H1 (cell line): ENCODE measurements around the gene FHIT. TPM values are rescaled to one million over a fixed set of nuclear protein-coding genes. Genes with fewer than 3 reads are reported as not detected.

ENCODE experiments used
- CTCF ChIA-PET: fragments of 300-600 bp; sonication (Branson Sonifier 250); formaldehyde crosslinking; loops from one replicate; lab custom pipeline; 2021; ENCODE audit not compliant: partially characterized antibody; lab: Charles Lee
- POLR2A ChIA-PET: fragments of 300-600 bp; sonication (Branson Sonifier 250); formaldehyde crosslinking; loops from one replicate; lab custom pipeline; 2021; ENCODE audit warnings: inconsistent platforms; ENCODE audit not compliant: partially characterized antibody; lab: Charles Lee
- DNase-seq, 2 experiments: peaks; one replicate each; pipeline versions ENCODE4 v3.0.0 to v3.0.0-alpha.2; 2010 to 2022; ENCODE audit warnings: low spot score in 2 of 2, low read depth in 1 of 2, mixed read lengths in 1 of 2
- FAIRE-seq: peaks from 2 replicates; lab custom pipeline; 2011; peaks lifted over from hg19 to GRCh38; lab: Jason Lieb, UNC
- H2AFZ ChIP-seq: 2 replicates; pipeline ENCODE4 v1.8.1; 2012; ENCODE audit warnings: low read length, inconsistent platforms
- H2AK5ac ChIP-seq: 2 replicates; pipeline ENCODE4 v1.6.1; 2013; ENCODE audit warnings: low read depth, low read length
- H2BK120ac ChIP-seq: replicated peaks from 2 replicates; pipeline ENCODE3; 2013; ENCODE audit warnings: low read depth, low read length, inconsistent platforms
- H2BK12ac ChIP-seq: 2 replicates; pipeline ENCODE4 v1.6.1; 2013; ENCODE audit warnings: low read depth, low read length
- H2BK15ac ChIP-seq: 2 replicates; pipeline ENCODE4 v1.6.1; 2013; ENCODE audit warnings: low read length
- H2BK20ac ChIP-seq: 2 replicates; pipeline ENCODE4 v1.6.1; 2013; ENCODE audit warnings: low read length
- H2BK5ac ChIP-seq: 2 replicates; pipeline ENCODE4 v1.6.1; 2013; ENCODE audit warnings: low read depth, low read length
- H3K14ac ChIP-seq: 2 replicates; pipeline ENCODE4 v1.6.1; 2013; ENCODE audit warnings: inconsistent platforms; ENCODE audit not compliant: insufficient read length
- H3K18ac ChIP-seq: 2 replicates; pipeline ENCODE4 v1.6.1; 2013; ENCODE audit warnings: low read length; ENCODE audit errors: extremely low read depth
- H3K23ac ChIP-seq: 2 replicates; pipeline ENCODE4 v1.6.1; 2013; ENCODE audit warnings: inconsistent platforms; ENCODE audit not compliant: insufficient read length
- H3K23me2 ChIP-seq: 2 replicates; pipeline ENCODE4 v1.6.1; 2013; ENCODE audit warnings: low read depth, low read length
- H3K27ac ChIP-seq: 2 replicates; pipeline ENCODE4 v1.6.1; 2011; ENCODE audit warnings: low read depth, low read length, inconsistent platforms
- H3K27me3 ChIP-seq, 4 experiments: replicated peaks in 1 of 4; 1 replicate in 1 of 4; 2 replicates in 3 of 4; pipeline versions ENCODE4 v1.6.1 to v1.8.1; 2011 to 2013; ENCODE audit warnings: low read length in 3 of 4, mild to moderate bottlenecking in 3 of 4, inconsistent platforms in 2 of 4, mixed read lengths in 2 of 4, moderate library complexity in 1 of 4; ENCODE audit not compliant: control insufficient read depth in 3 of 4, insufficient read depth in 3 of 4; ENCODE audit errors: extremely low read depth in 1 of 4
- H3K36me3 ChIP-seq, 4 experiments: 2 replicates each; pipeline versions ENCODE4 v1.6.1 to v1.8.1; 2011 to 2013; ENCODE audit warnings: mild to moderate bottlenecking in 4 of 4, low read length in 3 of 4, moderate library complexity in 2 of 4, control low read depth in 1 of 4, inconsistent platforms in 1 of 4; ENCODE audit not compliant: insufficient read depth in 4 of 4, control insufficient read depth in 2 of 4
- H3K4ac ChIP-seq: replicated peaks from 2 replicates; pipeline ENCODE3; 2013; ENCODE audit warnings: low read length, low read depth, mixed read lengths, inconsistent platforms; ENCODE audit not compliant: insufficient read length
- H3K4me1 ChIP-seq, 4 experiments: replicated peaks in 1 of 4; 1 replicate in 1 of 4; 2 replicates in 3 of 4; pipeline versions ENCODE4 v1.6.1 to v1.8.1; 2011 to 2013; ENCODE audit warnings: low read length in 3 of 4, inconsistent platforms in 2 of 4, mixed read lengths in 1 of 4; ENCODE audit not compliant: insufficient read depth in 4 of 4, control insufficient read depth in 3 of 4
- H3K4me2 ChIP-seq, 2 experiments: 2 replicates each; pipeline versions ENCODE4 v1.6.1 to v1.8.1; 2011 to 2013; ENCODE audit warnings: low read depth in 2 of 2, low read length in 2 of 2, control low read depth in 1 of 2, inconsistent platforms in 1 of 2, mild to moderate bottlenecking in 1 of 2; ENCODE audit not compliant: insufficient read depth in 1 of 2
- H3K4me3 ChIP-seq, 4 experiments: fragments of 200-600, 300-600 bp in 1 of 4; sonication (generic), shearing (Covaris generic), sonication (Bioruptor Twin) in 1 of 4; 2 replicates each; pipeline versions ENCODE4 v1.5.1 to v1.8.1; 2011 to 2016; ENCODE audit warnings: low read length in 4 of 4, low read depth in 3 of 4, control low read depth in 2 of 4, inconsistent platforms in 2 of 4, mild to moderate bottlenecking in 2 of 4, mixed read lengths in 1 of 4, moderate library complexity in 1 of 4; ENCODE audit not compliant: insufficient read depth in 2 of 4; ENCODE audit errors: extremely low read depth in 1 of 4
- H3K56ac ChIP-seq: replicated peaks from 2 replicates; pipeline ENCODE3; 2013; ENCODE audit warnings: low read depth, mild to moderate bottlenecking, mixed read lengths, low read length, inconsistent platforms; ENCODE audit not compliant: insufficient read length
- H3K79me1 ChIP-seq: 2 replicates; pipeline ENCODE4 v1.6.1; 2013; ENCODE audit warnings: low read depth, low read length, control low read depth
- H3K79me2 ChIP-seq, 2 experiments: 2 replicates each; pipeline versions ENCODE4 v1.6.1 to v1.8.1; 2012 to 2013; ENCODE audit warnings: low read length in 2 of 2, mild to moderate bottlenecking in 2 of 2, inconsistent platforms in 1 of 2; ENCODE audit not compliant: insufficient read depth in 2 of 2, control insufficient read depth in 1 of 2
- H3K9ac ChIP-seq, 4 experiments: replicated peaks in 1 of 4; 1 replicate in 1 of 4; 2 replicates in 3 of 4; pipeline versions ENCODE4 v1.6.1 to v1.8.1; 2011 to 2013; ENCODE audit warnings: low read depth in 3 of 4, low read length in 3 of 4, control low read depth in 2 of 4, mild to moderate bottlenecking in 2 of 4, moderate library complexity in 2 of 4, inconsistent platforms in 1 of 4; ENCODE audit errors: extremely low read depth in 1 of 4
- H3K9me3 ChIP-seq, 2 experiments: 2 replicates each; pipeline versions ENCODE4 v1.6.1 to v1.8.1; 2012 to 2013; ENCODE audit warnings: mild to moderate bottlenecking in 2 of 2, moderate library complexity in 2 of 2, control low read depth in 1 of 2, inconsistent platforms in 1 of 2, low read depth in 1 of 2, low read length in 1 of 2, mixed read lengths in 1 of 2; ENCODE audit not compliant: insufficient read depth in 2 of 2
- H4K20me1 ChIP-seq, 2 experiments: replicated peaks in 1 of 2; 2 replicates each; pipeline versions ENCODE3 to v1.8.1; 2011 to 2013; ENCODE audit warnings: inconsistent platforms in 2 of 2, low read length in 2 of 2, mild to moderate bottlenecking in 1 of 2; ENCODE audit not compliant: insufficient read depth in 2 of 2, control insufficient read depth in 1 of 2
- H4K5ac ChIP-seq: 2 replicates; pipeline ENCODE4 v1.6.1; 2013; ENCODE audit warnings: low read length, low read depth, mixed read lengths, inconsistent platforms; ENCODE audit not compliant: insufficient read length
- H4K8ac ChIP-seq: 2 replicates; pipeline ENCODE4 v1.8.0; 2013; ENCODE audit warnings: mild to moderate bottlenecking, moderate library complexity, low read length, inconsistent platforms; ENCODE audit not compliant: insufficient read depth; ENCODE audit errors: extremely low read depth
- H4K91ac ChIP-seq: replicated peaks from 2 replicates; pipeline ENCODE3; 2013; ENCODE audit warnings: low read length, mixed read lengths, inconsistent platforms; ENCODE audit not compliant: insufficient read length
- ATF3 ChIP-seq: IDR thresholded peaks from 2 replicates; pipeline ENCODE4 v1.6.1; 2011; ENCODE audit warnings: low read depth, mild to moderate bottlenecking, low read length; ENCODE audit not compliant: insufficient read depth
- BCL11A ChIP-seq, 2 experiments: IDR thresholded peaks; one replicate each; pipeline ENCODE4 v1.6.1; 2011; ENCODE audit warnings: low read depth in 2 of 2, low read length in 2 of 2, mild to moderate bottlenecking in 2 of 2
- CHD1 ChIP-seq: IDR thresholded peaks from 2 replicates; pipeline ENCODE4 v1.6.1; 2012; ENCODE audit warnings: low read depth, low read length, improper control_type of control experiment
- JUN ChIP-seq: IDR thresholded peaks from 2 replicates; pipeline ENCODE4 v1.6.1; 2011; ENCODE audit warnings: low read depth, mild to moderate bottlenecking, improper control_type of control experiment, low read length
- KDM4A ChIP-seq: IDR thresholded peaks from one replicate; pipeline ENCODE4 v1.7.1; 2012; ENCODE audit warnings: low read depth, mild to moderate bottlenecking, moderate library complexity, low read length, inconsistent platforms; ENCODE audit not compliant: severe bottlenecking
- NANOG ChIP-seq: IDR thresholded peaks from 2 replicates; pipeline ENCODE4 v1.6.1; 2011; ENCODE audit warnings: low read length, low read depth, mild to moderate bottlenecking, inconsistent platforms; ENCODE audit not compliant: insufficient read depth, poor library complexity, severe bottlenecking
- POU5F1 ChIP-seq: IDR thresholded peaks from 2 replicates; pipeline ENCODE4 v1.6.1; 2011; ENCODE audit warnings: low read depth, mild to moderate bottlenecking, low read length, moderate library complexity
- RAD21 ChIP-seq, 2 experiments: IDR thresholded peaks in 1 of 2; conservative IDR thresholded peaks in 1 of 2; 2 replicates each; pipeline ENCODE4 v1.6.1; 2011; ENCODE audit warnings: low read depth in 2 of 2, low read length in 2 of 2, improper control_type of control experiment in 1 of 2, inconsistent platforms in 1 of 2, mild to moderate bottlenecking in 1 of 2, moderate library complexity in 1 of 2
- RBBP5 ChIP-seq: IDR thresholded peaks from 2 replicates; pipeline ENCODE4 v1.7.1; 2012; ENCODE audit warnings: low read depth, mild to moderate bottlenecking, inconsistent platforms, low read length, moderate library complexity, borderline replicate concordance
- RNF2 ChIP-seq: fragments of 200-900, 300-1000 bp; sonication (generic); IDR thresholded peaks from 2 replicates; pipeline ENCODE4 v1.7.1; 2016; ENCODE audit warnings: borderline replicate concordance, low read depth, mild to moderate bottlenecking, antibody characterized with exemption, low read length; ENCODE audit not compliant: poor library complexity, severe bottlenecking; ENCODE audit errors: missing control alignments
- SIRT6 ChIP-seq: IDR thresholded peaks from one replicate; pipeline ENCODE4 v1.7.1; 2012; ENCODE audit warnings: low read length, inconsistent platforms
- SP4 ChIP-seq: IDR thresholded peaks from 2 replicates; pipeline ENCODE4 v1.6.1; 2012; ENCODE audit warnings: low read length, inconsistent platforms
- SRF ChIP-seq: IDR thresholded peaks from 2 replicates; pipeline ENCODE4 v1.6.1; 2011; ENCODE audit warnings: mild to moderate bottlenecking, low read depth, low read length, moderate library complexity
- YY1 ChIP-seq: IDR thresholded peaks from 2 replicates; pipeline ENCODE4 v1.6.1; 2011; ENCODE audit warnings: low read depth, mild to moderate bottlenecking, low read length
- WGBS, 2 experiments: shearing (Covaris generic) in 1 of 2; methylation state at CpG; one replicate each; pipeline versions ENCODE4 v1.1.6 to v1.1.7; 2013 to 2015; ENCODE audit warnings: low lambda C conversion rate in 2 of 2, mixed read lengths in 2 of 2, inconsistent platforms in 1 of 2, low coverage in 1 of 2, missing lambda C conversion rate in 1 of 2; ENCODE audit not compliant: insufficient replicate concordance in 2 of 2, insufficient coverage in 1 of 2, insufficient read length in 1 of 2; ENCODE audit errors: extremely low coverage in 1 of 2, missing lambda C conversion rate in 1 of 2; 5-methylcytosine and 5-hydroxymethylcytosine counted together
- polyA plus RNA-seq, 7 experiments: library from polyadenylated mRNA; depleted of rRNA in 3 of 7; stranded (reverse) in 5 of 7; unstranded in 2 of 7; fragments of >200 nt in 5 of 7; fragments of 200-250 nt in 2 of 7; gene quantifications; 1 replicate in 5 of 7; 2 replicates in 1 of 7; 4 replicates in 1 of 7; pipeline versions ENCODE4 v1.2.1 to v1.2.3, GENCODE V29; 2011 to 2013; ENCODE audit warnings: missing spikeins in 2 of 7, mixed read lengths in 2 of 7
- total RNA-seq: library from RNA; stranded (reverse); fragmentation: NEBNext Ultra II Directional; extraction: Animal tissue kit (Norgen Biotek cat#: 25700); gene quantifications from 2 replicates; pipeline ENCODE4 v1.2.1, GENCODE V29; 2021

The FHIT gene
- total and polyA plus RNA-seq, 2 of the 8 experiments (the other 6 are each of a cell fraction or from before 2014, with no cell fraction given) = 1.2 to 3.2 TPM

- Histone ChIP-seq H2BK15ac (no peak overlapping the region), H3K18ac (no peak overlapping the region), H3K27ac (no peak overlapping the region), H4K20me1 (no peaks in the 10 kb centered on the region), H3K14ac (no peak overlapping the region), H3K27me3 (no peaks in the 10 kb centered on the region), H2BK20ac (no peak overlapping the region), H3K79me2 (no peaks in the 10 kb centered on the region), H3K9ac (no peak overlapping the region), H2BK12ac (no peak overlapping the region), H2AK5ac (no peak overlapping the region), H3K4me2 (no peak overlapping the region), H3K36me3 (no peaks in the 10 kb centered on the region), H3K23ac (no peak overlapping the region), H3K9me3 (no peaks in the 10 kb centered on the region), H3K79me1 (no peaks in the 10 kb centered on the region), H3K4me1 (no peaks in the 10 kb centered on the region), H4K91ac (no peak overlapping the region), H2BK5ac (no peak overlapping the region), H3K4ac (no peak overlapping the region), H3K56ac (no peak overlapping the region), H3K23me2 (no peaks in the 10 kb centered on the region), H2BK120ac (no peak overlapping the region), H4K8ac (no peak overlapping the region), H2AFZ (no peak overlapping the region), H3K4me3 (no peak overlapping the region), H4K5ac (no peak overlapping the region)
- CTCF ChIA-PET = interaction anchor here (1.0 kb wide), 1 partner anchor 13 kb away, joined by 3 read pairs; no protein-coding TSS in a partner anchor
- FAIRE-seq (no peak), DNase-seq (no peak)
- 86% methylated on average over 1 of the region's 1 CpG; no CpG with 5 or more reads in 1 of the 2 experiments for WGBS, 2 experiments
- POLR2A ChIA-PET = no interaction called here
- no peak for TF ChIP-seq RNF2
- no peak for TF ChIP-seq SP4
- no peak for TF ChIP-seq RBBP5
- no peak for TF ChIP-seq NANOG
- no peak for TF ChIP-seq KDM4A
- no peak for TF ChIP-seq RAD21 (IDR thresholded peaks at IDR 0.05 in 1 of 2, conservative IDR thresholded peaks at IDR 0.05 in 1 of 2; ENCODE audit: low read depth in 2 of 2, low read length in 2 of 2)
- no peak for TF ChIP-seq SIRT6
- no peak for TF ChIP-seq POU5F1
- TF ChIP-seq SRF = no peak
- no peak for TF ChIP-seq YY1
- TF ChIP-seq JUN = no peak
- no peak for TF ChIP-seq ATF3
- TF ChIP-seq BCL11A (IDR thresholded peaks at IDR 0.05; ENCODE audit: low read depth in 2 of 2, low read length in 2 of 2) = no peak
- TF ChIP-seq CHD1 = no peak
Observed at GRCh38 chr3:60528651-60529050, 722.6 kb downstream of the FHIT start.
